Neural progenitor cell (in vitro differentiated cells): ENCODE data around the gene IER5L. TPM values are rescaled to one million over a fixed set of nuclear protein-coding genes. Genes with fewer than 3 reads are reported as not detected.
A peak's percentile ranks its signal among the peaks of the same experiment; 100 is the strongest.

ENCODE experiments used
- DNase-seq: peaks from one replicate; pipeline ENCODE4 v3.0.0-alpha.2; 2016; ENCODE audit warnings: low spot score
- H2AFZ ChIP-seq: fragments of 200-600 bp; sonication (generic); replicated peaks from 2 replicates; pipeline ENCODE4 v1.6.1; 2016; ENCODE audit warnings: antibody characterized with exemption
- H3F3A ChIP-seq: fragments of 200-600 bp; sonication (generic); 2 replicates; pipeline ENCODE4 v1.6.1; 2016; ENCODE audit warnings: antibody characterized with exemption, low read depth
- H3K27ac ChIP-seq: fragments of 200-600 bp; sonication (generic); 2 replicates; pipeline ENCODE4 v1.5.1; 2016; ENCODE audit warnings: mild to moderate bottlenecking
- H3K27me3 ChIP-seq: fragments of 200-600 bp; sonication (generic); 2 replicates; pipeline ENCODE4 v1.6.1; 2016; ENCODE audit warnings: mild to moderate bottlenecking, moderate library complexity
- H3K36me3 ChIP-seq: fragments of 200-600 bp; sonication (generic); 2 replicates; pipeline ENCODE4 v1.5.1; 2016
- H3K4me1 ChIP-seq: fragments of 200-600 bp; sonication (generic); 2 replicates; pipeline ENCODE4 v1.6.1; 2016; ENCODE audit warnings: mixed run types
- H3K4me2 ChIP-seq: fragments of 200-600 bp; sonication (generic); 2 replicates; pipeline ENCODE4 v1.6.1; 2016
- H3K4me3 ChIP-seq: fragments of 200-600 bp; sonication (generic); 2 replicates; pipeline ENCODE4 v1.5.1; 2016
- H3K79me2 ChIP-seq: fragments of 200-600 bp; sonication (generic); 2 replicates; pipeline ENCODE4 v1.6.1; 2016; ENCODE audit warnings: low read depth
- H3K9ac ChIP-seq: fragments of 200-600 bp; sonication (generic); 2 replicates; pipeline ENCODE4 v1.6.1; 2016
- H3K9me3 ChIP-seq: fragments of 200-600 bp; sonication (generic); 2 replicates; pipeline ENCODE4 v1.5.1; 2016; ENCODE audit warnings: low read depth
- H4K20me1 ChIP-seq: fragments of 200-600 bp; sonication (generic); 2 replicates; pipeline ENCODE4 v1.6.1; 2016; ENCODE audit warnings: low read depth
- H3K27ac Mint-ChIP-seq: 3 replicates; pipeline ENCODE4 v1.8.0; 2021; ENCODE audit warnings: mixed read lengths
- H3K27me3 Mint-ChIP-seq: 2 replicates; pipeline ENCODE4 v1.8.0; 2022; ENCODE audit warnings: low read depth, mild to moderate bottlenecking, inconsistent platforms, moderate library complexity, mixed read lengths; ENCODE audit not compliant: insufficient read depth
- H3K36me3 Mint-ChIP-seq: 3 replicates; pipeline ENCODE4 v1.8.0; 2021; ENCODE audit warnings: mixed read lengths
- H3K4me1 Mint-ChIP-seq: 3 replicates; pipeline ENCODE4 v1.8.0; 2021; ENCODE audit warnings: mixed read lengths
- H3K4me3 Mint-ChIP-seq: 3 replicates; pipeline ENCODE4 v1.8.0; 2021; ENCODE audit warnings: mild to moderate bottlenecking, moderate library complexity, mixed read lengths
- H3K9me3 Mint-ChIP-seq: 3 replicates; pipeline ENCODE4 v1.8.0; 2020; ENCODE audit warnings: mixed read lengths
- EZH2 ChIP-seq: fragments of 200-600 bp; sonication (generic); IDR thresholded peaks from 2 replicates; pipeline ENCODE4 v1.6.1; 2017; ENCODE audit warnings: antibody characterized with exemption, mild to moderate bottlenecking, moderate library complexity
- EZH2phosphoT487 ChIP-seq: fragments of 200-600 bp; sonication (generic); IDR thresholded peaks from 2 replicates; pipeline ENCODE4 v1.6.1; 2017; ENCODE audit warnings: antibody characterized with exemption
- total RNA-seq: library from RNA; depleted of rRNA; stranded (reverse); fragments of >200 nt; gene quantifications from 2 replicates; pipeline ENCODE4 v1.2.3, GENCODE V29; 2015; ENCODE audit warnings: low replicate concordance
- TF ChIP-seq, protein P1 (sequence below): fragments of 200-600 bp; sonication (generic); IDR thresholded peaks from 2 replicates; pipeline ENCODE4 v1.5.1; 2017; ENCODE audit warnings: antibody characterized with exemption, mild to moderate bottlenecking

Gene IER5L
- total RNA-seq, 1 donor from 2014 or later = 12.2 TPM

DNA sequence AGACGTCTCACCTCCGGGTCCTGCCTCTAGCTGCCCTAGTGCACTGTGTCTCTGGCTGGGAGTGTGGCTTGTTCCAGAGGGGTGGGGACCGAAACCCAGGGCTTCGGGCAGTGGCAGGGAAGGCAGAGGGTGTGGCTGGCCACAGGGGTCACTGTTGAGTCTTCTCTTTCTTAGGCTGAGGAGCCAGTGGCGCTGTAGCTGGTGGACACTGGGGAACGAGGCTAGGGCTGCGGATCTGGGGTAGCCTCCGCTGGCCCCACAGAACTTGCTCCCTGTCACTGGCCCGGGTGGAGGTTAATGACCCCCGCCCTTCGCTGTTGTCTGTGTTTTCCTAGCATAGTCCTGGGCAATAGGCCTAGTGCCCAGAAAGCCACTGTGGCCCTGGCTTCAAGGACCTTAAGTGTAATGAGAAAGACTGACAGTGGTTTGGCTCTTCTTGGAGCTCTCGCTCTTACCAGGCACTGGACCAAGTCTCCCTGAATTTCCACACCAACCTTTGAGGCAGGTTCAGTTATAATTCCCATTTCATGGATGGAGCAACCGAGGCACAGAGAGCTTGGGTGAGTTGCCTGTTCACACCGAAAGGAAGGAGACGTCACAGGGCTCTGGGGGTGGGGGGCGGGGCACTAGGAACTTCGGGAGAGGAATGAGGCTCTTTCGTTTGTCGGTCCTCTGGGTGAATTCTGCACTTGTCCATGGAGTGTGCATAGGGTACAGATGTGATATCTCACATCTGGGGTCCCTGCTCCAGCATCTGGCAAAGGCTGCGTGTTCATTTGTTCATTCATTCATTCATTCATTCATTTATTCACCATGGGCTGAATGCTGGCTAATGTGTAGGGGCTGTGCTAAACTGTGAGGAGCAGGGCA lies 4.8 kb upstream of the IER5L start:
- Mint-ChIP-seq H3K4me3 (no peak overlapping the region), H3K9me3 (no peaks in the 10 kb centered on the region), H3K27ac (no peak overlapping the region), H3K36me3 (no peaks in the 10 kb centered on the region), H3K4me1 (peaks cover 57% of the 10 kb centered on the region), H3K27me3 (peaks cover 13% of the 10 kb centered on the region)
- Histone ChIP-seq H4K20me1 (peaks cover 2% of the 10 kb centered on the region), H3K4me2 (peak overlapping the region; percentile 34), H3K9ac (no peak overlapping the region), H3K79me2 (peaks cover 2% of the 10 kb centered on the region), H3K27ac (no peak overlapping the region), H3F3A (peaks cover 37% of the 10 kb centered on the region), H3K36me3 (no peaks in the 10 kb centered on the region), H3K27me3 (peaks cover 32% of the 10 kb centered on the region), H3K4me1 (peaks cover 29% of the 10 kb centered on the region), H2AFZ (no peak overlapping the region), H3K9me3 (no peaks in the 10 kb centered on the region), H3K4me3 (no peak overlapping the region)
- DNase-seq = peak; percentile 86
- TF ChIP-seq EZH2phosphoT487 = no peak
- TF ChIP-seq, protein P1, sequence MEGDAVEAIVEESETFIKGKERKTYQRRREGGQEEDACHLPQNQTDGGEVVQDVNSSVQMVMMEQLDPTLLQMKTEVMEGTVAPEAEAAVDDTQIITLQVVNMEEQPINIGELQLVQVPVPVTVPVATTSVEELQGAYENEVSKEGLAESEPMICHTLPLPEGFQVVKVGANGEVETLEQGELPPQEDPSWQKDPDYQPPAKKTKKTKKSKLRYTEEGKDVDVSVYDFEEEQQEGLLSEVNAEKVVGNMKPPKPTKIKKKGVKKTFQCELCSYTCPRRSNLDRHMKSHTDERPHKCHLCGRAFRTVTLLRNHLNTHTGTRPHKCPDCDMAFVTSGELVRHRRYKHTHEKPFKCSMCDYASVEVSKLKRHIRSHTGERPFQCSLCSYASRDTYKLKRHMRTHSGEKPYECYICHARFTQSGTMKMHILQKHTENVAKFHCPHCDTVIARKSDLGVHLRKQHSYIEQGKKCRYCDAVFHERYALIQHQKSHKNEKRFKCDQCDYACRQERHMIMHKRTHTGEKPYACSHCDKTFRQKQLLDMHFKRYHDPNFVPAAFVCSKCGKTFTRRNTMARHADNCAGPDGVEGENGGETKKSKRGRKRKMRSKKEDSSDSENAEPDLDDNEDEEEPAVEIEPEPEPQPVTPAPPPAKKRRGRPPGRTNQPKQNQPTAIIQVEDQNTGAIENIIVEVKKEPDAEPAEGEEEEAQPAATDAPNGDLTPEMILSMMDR = peak; percentile 70

DNA sequence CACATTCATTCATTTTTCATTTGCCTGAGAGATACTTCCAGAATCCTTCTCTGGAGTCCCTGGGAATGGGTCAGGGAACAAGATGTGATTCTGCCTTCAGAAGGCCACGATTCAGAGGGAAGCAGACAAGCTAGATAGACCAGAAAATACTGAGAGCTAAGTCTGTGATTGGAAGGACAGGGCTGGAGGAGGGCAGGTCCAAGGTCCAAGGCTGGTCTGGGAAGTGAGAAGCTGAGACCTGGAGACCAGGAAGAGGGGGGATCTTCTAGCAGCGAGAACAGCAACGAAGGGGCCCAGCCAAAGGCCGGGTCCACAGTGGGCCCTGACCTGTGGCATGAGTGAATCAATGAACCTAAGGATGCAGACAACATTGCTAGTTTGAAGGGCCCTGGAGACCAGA lies 4.1 kb upstream of the IER5L start:
- H3K79me2 ChIP-seq = peaks cover 6% of the 10 kb centered on the region
- H3K36me3 Mint-ChIP-seq = no peaks in the 10 kb centered on the region
- H3K4me1 ChIP-seq = peaks cover 29% of the 10 kb centered on the region
- H3K9me3 ChIP-seq = no peaks in the 10 kb centered on the region
- H3K4me3 Mint-ChIP-seq = no peak overlapping the region
- no peak for DNase-seq
- peaks cover 13% of the 10 kb centered on the region for H3K27me3 Mint-ChIP-seq
- H3K9me3 Mint-ChIP-seq = no peaks in the 10 kb centered on the region
- peaks cover 57% of the 10 kb centered on the region for H3K4me1 Mint-ChIP-seq
- no peak overlapping the region for H3K4me3 ChIP-seq
- H3K4me2 ChIP-seq = no peak overlapping the region
- no peaks in the 10 kb centered on the region for H3K36me3 ChIP-seq
- no peak overlapping the region for H3K27ac ChIP-seq
- H3K27ac Mint-ChIP-seq = peak overlapping the region; percentile 68
- no peak overlapping the region for H2AFZ ChIP-seq
- H3K9ac ChIP-seq = no peak overlapping the region
- peaks cover 32% of the 10 kb centered on the region for H3K27me3 ChIP-seq
- H3F3A ChIP-seq = peaks cover 37% of the 10 kb centered on the region
- peaks cover 5% of the 10 kb centered on the region for H4K20me1 ChIP-seq
- no peak for TF ChIP-seq EZH2phosphoT487
- TF ChIP-seq, protein P1 = no peak
- no peak for TF ChIP-seq EZH2

DNA sequence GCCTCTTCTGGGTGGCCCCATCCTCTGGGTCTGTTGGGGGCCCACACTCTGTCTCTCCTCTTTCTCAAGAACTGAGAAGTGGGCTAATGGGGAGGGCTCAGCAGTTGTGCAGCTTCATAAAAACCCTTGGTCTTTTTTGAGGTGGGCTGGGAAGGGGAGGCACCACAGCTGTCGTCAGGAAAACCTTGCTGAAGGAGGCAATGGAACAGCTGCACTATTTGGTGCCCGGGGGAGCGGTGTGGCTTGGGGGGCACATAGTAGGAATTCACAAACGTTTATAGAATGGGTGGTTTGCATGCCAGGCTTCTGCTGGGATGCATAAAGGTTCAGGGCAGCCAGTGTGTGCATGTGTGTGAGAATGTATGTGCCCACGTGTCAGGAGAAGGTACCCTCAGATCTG lies 3.2 kb upstream of the IER5L start:
- Histone ChIP-seq H3F3A (peaks cover 38% of the 10 kb centered on the region), H3K27me3 (peaks cover 32% of the 10 kb centered on the region), H3K4me3 (no peak overlapping the region), H3K27ac (no peak overlapping the region), H3K4me1 (peaks cover 29% of the 10 kb centered on the region), H2AFZ (no peak overlapping the region), H3K79me2 (peaks cover 15% of the 10 kb centered on the region), H4K20me1 (peaks cover 14% of the 10 kb centered on the region), H3K4me2 (no peak overlapping the region), H3K36me3 (no peaks in the 10 kb centered on the region), H3K9ac (no peak overlapping the region), H3K9me3 (no peaks in the 10 kb centered on the region)
- no peak for DNase-seq
- H3K9me3 Mint-ChIP-seq = no peaks in the 10 kb centered on the region
- peaks cover 13% of the 10 kb centered on the region for H3K27me3 Mint-ChIP-seq
- TF ChIP-seq EZH2 = no peak
- TF ChIP-seq EZH2phosphoT487 = no peak
- TF ChIP-seq, protein P1 = no peak
- no peak overlapping the region for H3K27ac Mint-ChIP-seq
- peak overlapping the region; percentile 55 for H3K4me3 Mint-ChIP-seq
- no peaks in the 10 kb centered on the region for H3K36me3 Mint-ChIP-seq
- H3K4me1 Mint-ChIP-seq = peaks cover 57% of the 10 kb centered on the region
